PC-9 (cell line): Measurements from ENCODE around the gene PRDM16.

ENCODE experiments used
- CTCF ChIP-seq: fragments of 200-600 bp; sonication (generic); conservative IDR thresholded peaks from 2 replicates; pipeline ENCODE4 v1.6.1; 2017; ENCODE audit warnings: mixed run types, antibody characterized with exemption, mild to moderate bottlenecking, moderate library complexity
- EZH2 ChIP-seq: fragments of 200-600 bp; sonication (generic); IDR thresholded peaks from 2 replicates; pipeline ENCODE4 v1.8.0; 2017; ENCODE audit warnings: antibody characterized with exemption, low read depth

- no peak for TF ChIP-seq CTCF
- TF ChIP-seq EZH2: no peak
Observed at GRCh38 chr1:3227351-3227704, 158.3 kb downstream of the PRDM16 start.
